Measurements from ENCODE around the gene HSPA14. TPM values are rescaled to one million over a fixed set of nuclear protein-coding genes. Genes with fewer than 3 reads are reported as not detected.
"Not testable (repeated sequence)": the region's sequence is repeated elsewhere in the genome, so short reads cannot be mapped to it uniquely, and the experiment has no call there.

The HSPA14 gene
- total RNA-seq, 1 donor from 2014 or later = 10.1 TPM

GRCh38 chr10:14905890-14906289 lies 67.8 kb downstream of the HSPA14 start:
- Mint-ChIP-seq H3K27ac (ENCODE audit: unreplicated experiment) (no peak overlapping the region), H3K27me3 (ENCODE audit: unreplicated experiment) (no peaks in the 10 kb centered on the region)
- no peak for TF ChIP-seq CTCF (IDR thresholded peaks at IDR 0.05; ENCODE audit: partially characterized antibody, unreplicated experiment)

GRCh38 chr10:14906765-14907164 lies 68.7 kb downstream of the HSPA14 start:
- no peak for DNase-seq
- no peaks in the 10 kb centered on the region for H3K4me1 Mint-ChIP-seq (ENCODE audit: low read depth, unreplicated experiment)
- no peaks in the 10 kb centered on the region for H3K27me3 Mint-ChIP-seq (ENCODE audit: unreplicated experiment)
- no peak for TF ChIP-seq CTCF (IDR thresholded peaks at IDR 0.05; ENCODE audit: partially characterized antibody, unreplicated experiment)
- H3K4me3 Mint-ChIP-seq (ENCODE audit: unreplicated experiment) = no peak overlapping the region
- H3K9me3 Mint-ChIP-seq (ENCODE audit: unreplicated experiment) = peaks cover 2% of the 10 kb centered on the region
- H3K27ac Mint-ChIP-seq (ENCODE audit: unreplicated experiment) = no peak overlapping the region
- H3K36me3 Mint-ChIP-seq (ENCODE audit: unreplicated experiment) = peaks cover 20% of the 10 kb centered on the region

More at GRCh38 chr10:14905890-14906289, 67.8 kb downstream of the HSPA14 start:
- DNase-seq = no peak
- no peaks in the 10 kb centered on the region for H3K4me1 Mint-ChIP-seq (ENCODE audit: low read depth, unreplicated experiment)
- peaks cover 13% of the 10 kb centered on the region for H3K36me3 Mint-ChIP-seq (ENCODE audit: unreplicated experiment)
- peaks cover 2% of the 10 kb centered on the region for H3K9me3 Mint-ChIP-seq (ENCODE audit: unreplicated experiment)
- H3K4me3 Mint-ChIP-seq (ENCODE audit: unreplicated experiment) = no peak overlapping the region

- DNase-seq; H3K4me3 Mint-ChIP-seq (ENCODE audit: unreplicated experiment); H3K9me3 Mint-ChIP-seq (ENCODE audit: unreplicated experiment); H3K27me3 Mint-ChIP-seq (ENCODE audit: unreplicated experiment); H3K4me1 Mint-ChIP-seq (ENCODE audit: low read depth, unreplicated experiment); H3K27ac Mint-ChIP-seq (ENCODE audit: unreplicated experiment): not testable (repeated sequence)
- peaks cover 20% of the 10 kb centered on the region for H3K36me3 Mint-ChIP-seq (ENCODE audit: unreplicated experiment)
These were observed 69.5 kb downstream of the HSPA14 start for GRCh38 chr10:14907591-14907990.

- no peak overlapping the region for H3K4me3 Mint-ChIP-seq (ENCODE audit: unreplicated experiment)
- no peak overlapping the region for H3K27ac Mint-ChIP-seq (ENCODE audit: unreplicated experiment)
- DNase-seq = no peak
- no peaks in the 10 kb centered on the region for H3K4me1 Mint-ChIP-seq (ENCODE audit: low read depth, unreplicated experiment)
- H3K27me3 Mint-ChIP-seq (ENCODE audit: unreplicated experiment) = no peaks in the 10 kb centered on the region
- peaks cover 6% of the 10 kb centered on the region for H3K9me3 Mint-ChIP-seq (ENCODE audit: unreplicated experiment)
- peaks cover 23% of the 10 kb centered on the region for H3K36me3 Mint-ChIP-seq (ENCODE audit: unreplicated experiment)
- no peak for TF ChIP-seq CTCF (IDR thresholded peaks at IDR 0.05; ENCODE audit: partially characterized antibody, unreplicated experiment)
These were observed 71.0 kb downstream of the HSPA14 start for GRCh38 chr10:14909101-14909500.

- peaks cover 27% of the 10 kb centered on the region for H3K36me3 Mint-ChIP-seq (ENCODE audit: unreplicated experiment)
- no peaks in the 10 kb centered on the region for H3K4me1 Mint-ChIP-seq (ENCODE audit: low read depth, unreplicated experiment)
- no peak for TF ChIP-seq CTCF (IDR thresholded peaks at IDR 0.05; ENCODE audit: partially characterized antibody, unreplicated experiment)
- no peak for DNase-seq
- H3K4me3 Mint-ChIP-seq (ENCODE audit: unreplicated experiment) = no peak overlapping the region
- H3K9me3 Mint-ChIP-seq (ENCODE audit: unreplicated experiment) = peaks cover 9% of the 10 kb centered on the region
- H3K27ac Mint-ChIP-seq (ENCODE audit: unreplicated experiment) = no peak overlapping the region
- H3K27me3 Mint-ChIP-seq (ENCODE audit: unreplicated experiment) = no peaks in the 10 kb centered on the region
These were observed 72.8 kb downstream of the HSPA14 start for GRCh38 chr10:14910953-14911352.

GRCh38 chr10:14911801-14912200 lies 73.7 kb downstream of the HSPA14 start:
- Mint-ChIP-seq H3K36me3 (ENCODE audit: unreplicated experiment) (peaks cover 33% of the 10 kb centered on the region), H3K4me1 (ENCODE audit: low read depth, unreplicated experiment) (no peaks in the 10 kb centered on the region), H3K4me3 (ENCODE audit: unreplicated experiment) (no peak overlapping the region), H3K27ac (ENCODE audit: unreplicated experiment) (no peak overlapping the region), H3K27me3 (ENCODE audit: unreplicated experiment) (no peaks in the 10 kb centered on the region), H3K9me3 (ENCODE audit: unreplicated experiment) (peaks cover 9% of the 10 kb centered on the region)
- DNase-seq = no peak
- TF ChIP-seq CTCF (IDR thresholded peaks at IDR 0.05; ENCODE audit: partially characterized antibody, unreplicated experiment) = no peak

All from glutamatergic neuron (in vitro differentiated cells).